NCI-H1694 (cell line): Measurements from ENCODE around the gene KLK8.

ENCODE experiments used
- DNase-seq: peaks from one replicate; lab custom pipeline; 2025; lab: John Stamatoyannopoulos, UW

KLK8 gene

DNA sequence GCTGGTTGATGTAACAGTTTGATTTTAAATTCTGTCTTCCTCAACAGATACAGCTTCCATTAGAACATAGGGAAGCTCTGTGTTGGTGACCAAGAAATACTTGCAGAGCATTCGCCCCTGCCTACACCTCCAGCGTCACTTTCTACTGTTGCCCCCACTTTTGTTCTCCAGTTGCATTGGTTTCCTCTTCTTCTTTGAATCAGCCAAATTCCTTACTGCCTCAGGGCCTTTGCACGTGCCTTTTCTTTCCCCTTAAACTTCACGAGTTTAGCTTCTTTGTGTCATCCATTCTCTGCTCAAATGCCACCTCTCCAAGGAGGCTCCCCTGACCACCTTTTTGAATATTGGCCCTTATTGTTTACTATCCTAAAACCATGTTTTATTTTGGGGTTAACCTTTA is 54.3 kb downstream of the KLK8 start:
- no peak for DNase-seq
